Ovary (tissue), 9 donors: ENCODE measurements around the gene PPP2R2B. TPM values are rescaled to one million over a fixed set of nuclear protein-coding genes. Genes with fewer than 3 reads are reported as not detected.

ENCODE experiments used
- DNase-seq, 5 donors: peaks; one replicate each; pipeline ENCODE4 v3.0.0-alpha.2; 2019 to 2020
- H3K27ac ChIP-seq, 2 donors: fragments of 200-600 bp; one replicate each; pipeline versions ENCODE4 v1.5.1 to v1.8.0; 2019 to 2022
- H3K27me3 ChIP-seq: fragments of 200-600 bp; one replicate; pipeline ENCODE4 v1.8.0; 2022
- H3K36me3 ChIP-seq: fragments of 200-600 bp; sonication (generic); one replicate; pipeline ENCODE4 v1.5.1; 2019
- H3K4me1 ChIP-seq: one replicate; pipeline ENCODE4 v1.8.1; 2013; ENCODE audit warnings: mild to moderate bottlenecking, moderate library complexity; ENCODE audit not compliant: insufficient read depth
- H3K4me3 ChIP-seq: fragments of 200-600 bp; sonication (generic); one replicate; pipeline ENCODE4 v1.5.1; 2017
- H3K9me3 ChIP-seq, 2 donors: fragments of 200-600 bp in 1 of 2; sonication (generic) in 1 of 2; one replicate each; pipeline versions ENCODE4 v1.5.1 to v1.8.1; 2013 to 2019; ENCODE audit warnings: mild to moderate bottlenecking in 1 of 2, moderate library complexity in 1 of 2
- CTCF ChIP-seq, 3 donors: fragments of 450-650 bp in 2 of 3; fragments of 200-600 bp in 1 of 3; IDR thresholded peaks; one replicate each; pipeline versions ENCODE4 v1.5.1 to v1.8.0; 2016 to 2022; ENCODE audit warnings: antibody characterized with exemption in 3 of 3, mild to moderate bottlenecking in 1 of 3
- EP300 ChIP-seq: sonication (generic); formaldehyde crosslinking; IDR thresholded peaks from one replicate; pipeline ENCODE4 v1.6.1; 2017; ENCODE audit warnings: antibody characterized with exemption
- POLR2A ChIP-seq: fragments of 450-650 bp; IDR thresholded peaks from one replicate; pipeline ENCODE4 v1.6.1; 2017; ENCODE audit warnings: antibody characterized with exemption, mild to moderate bottlenecking, moderate library complexity
- WGBS, 3 donors: extraction: QIAGEN DNeasy Blood & Tissue Kit in 1 of 3; methylation state at CpG; one replicate each; pipeline versions ENCODE4 v1.1.5 to v1.1.7; 2013 to 2017; 5-methylcytosine and 5-hydroxymethylcytosine counted together
- intact Hi-C, 4 donors: fragments of 100-400 bp; cut with DNase I; formaldehyde crosslinking; loops; one replicate each; pipeline versions ENCODE4 v1.11.0 to v1.15.1; 2022 to 2023
- polyA plus RNA-seq, 2 donors: library from polyadenylated mRNA; stranded (reverse); fragments of 200-250 nt in 1 of 2; fragments of 350-450 nt in 1 of 2; fragmentation: Illumina TruSeq in 1 of 2; extraction: RNeasy Lipid Tissue Mini Kit (QIAGEN cat#74804) in 1 of 2; gene quantifications; one replicate each; pipeline ENCODE4 v1.2.3, GENCODE V29; 2013 to 2014
- total RNA-seq, 7 donors: library from RNA; depleted of rRNA in 2 of 7; stranded (reverse); fragments of >200 nt in 2 of 7; fragmentation: NEBNext Ultra II Directional in 3 of 7; extraction: Animal tissue kit (Norgen Biotek cat#: 25700) in 3 of 7; gene quantifications; one replicate each; pipeline versions ENCODE4 v1.1.0 to v1.2.4, GENCODE V29; 2016 to 2023
- donor health status: DM: no; HTN: no; CAD: no; lungs with moderate emphysema.
- donor health status: DM: no; HTN: no; CAD: no.
- donor health status: Bipolar disorder and iron deficiency.
- donor health status: DM: yes; HTN: yes; CAD: no.
- donor health status: DM: no; HTN: no; CAD: no.
- donor health status: DM: yes; HTN: yes; CAD: no.

The PPP2R2B gene
- total and polyA plus RNA-seq, 9 donors: 0.12 to 20.8 (median 1.2) TPM; not detected in 1

- intact Hi-C loops: no loop called here
- no peaks in the 10 kb centered on the region for H3K36me3 ChIP-seq
- WGBS, 3 donors: 68 to 82% (median 71%) methylated on average over 3 of the region's 3 CpGs
- no peak overlapping the region for H3K4me3 ChIP-seq
- TF ChIP-seq EP300 (no peak), CTCF (IDR thresholded peaks at IDR 0.05) (no peak)
- no peaks in the 10 kb centered on the region for H3K9me3 ChIP-seq
- no peaks in the 10 kb centered on the region for H3K27me3 ChIP-seq
- no peak for DNase-seq
- H3K27ac ChIP-seq: no peak overlapping the region
- H3K4me1 ChIP-seq: no peaks in the 10 kb centered on the region
Observed at GRCh38 chr5:146718609-146719008, 159.9 kb downstream of the PPP2R2B start.

GRCh38 chr5:146717951-146718350 lies 160.6 kb downstream of the PPP2R2B start:
- TF ChIP-seq CTCF (IDR thresholded peaks at IDR 0.05) (no peak), POLR2A (no peak), EP300 (no peak)
- H3K27me3 ChIP-seq: no peaks in the 10 kb centered on the region
- no peaks in the 10 kb centered on the region for H3K36me3 ChIP-seq
- H3K9me3 ChIP-seq: no peaks in the 10 kb centered on the region
- no peak overlapping the region for H3K4me3 ChIP-seq
- intact Hi-C loops: no loop called here
- DNase-seq: no peak
- no peaks in the 10 kb centered on the region for H3K4me1 ChIP-seq
- no peak overlapping the region for H3K27ac ChIP-seq
- WGBS, 3 donors: 54 to 58% (median 58%) methylated on average over 3 of the region's 3 CpGs

GRCh38 chr5:146716636-146717035 lies 161.9 kb downstream of the PPP2R2B start:
- TF ChIP-seq CTCF (IDR thresholded peaks at IDR 0.05) (no peak), POLR2A (no peak), EP300 (no peak)

GRCh38 chr5:146710348-146710747 lies 168.2 kb downstream of the PPP2R2B start:
- H3K4me1 ChIP-seq: no peaks in the 10 kb centered on the region
- H3K27ac ChIP-seq: no peak overlapping the region
- H3K4me3 ChIP-seq: no peak overlapping the region
- no peak for DNase-seq
- TF ChIP-seq CTCF (IDR thresholded peaks at IDR 0.05) (no peak), EP300 (no peak), POLR2A (no peak)
- no peaks in the 10 kb centered on the region for H3K9me3 ChIP-seq
- no peaks in the 10 kb centered on the region for H3K27me3 ChIP-seq
- 86 to 93% (median 90%) methylated on average over 1 of the region's 1 CpG for WGBS, 3 donors
- H3K36me3 ChIP-seq: no peaks in the 10 kb centered on the region
- intact Hi-C loops: no loop called here

More at GRCh38 chr5:146716636-146717035, 161.9 kb downstream of the PPP2R2B start:
- no peaks in the 10 kb centered on the region for H3K9me3 ChIP-seq
- H3K27me3 ChIP-seq: no peaks in the 10 kb centered on the region
- H3K4me1 ChIP-seq: no peaks in the 10 kb centered on the region
- no peak for DNase-seq
- H3K27ac ChIP-seq: no peak overlapping the region
- no peak overlapping the region for H3K4me3 ChIP-seq
- intact Hi-C loops: no loop called here
- no peaks in the 10 kb centered on the region for H3K36me3 ChIP-seq

- H3K36me3 ChIP-seq: no peaks in the 10 kb centered on the region
Observed at GRCh38 chr5:146707316-146707715, 171.2 kb downstream of the PPP2R2B start.

More at GRCh38 chr5:146707316-146707715, 171.2 kb downstream of the PPP2R2B start:
- H3K4me3 ChIP-seq: no peak overlapping the region
- no peak overlapping the region for H3K27ac ChIP-seq
- 78 to 93% (median 91%) methylated on average over 6 of the region's 6 CpGs for WGBS, 3 donors
- TF ChIP-seq POLR2A: no peak
- no peak for TF ChIP-seq CTCF (IDR thresholded peaks at IDR 0.05)
- TF ChIP-seq EP300: no peak
- no peak for DNase-seq
- H3K4me1 ChIP-seq: no peaks in the 10 kb centered on the region
- intact Hi-C loops: no loop called here
- no peaks in the 10 kb centered on the region for H3K9me3 ChIP-seq
- no peaks in the 10 kb centered on the region for H3K27me3 ChIP-seq
